ENCODE measurements around the gene TM4SF18. TPM values are rescaled to one million over a fixed set of nuclear protein-coding genes. Genes with fewer than 3 reads are reported as not detected.

The TM4SF18 gene
- total and polyA plus RNA-seq, 2 experiments from 2014 or later, result 1.6 to 2.0 TPM

GRCh38 chr3:149319750-149320149, 13.7 kb downstream of the TM4SF18 start (continued):
- no peak for TF ChIP-seq ZNF114 (CRISPR knock-in tag; IDR thresholded peaks at IDR 0.05)

- Histone ChIP-seq H3K79me2 (replicated peaks; ENCODE audit: insufficient read depth) (no peaks in the 10 kb centered on the region), H3K36me3 (ENCODE audit: insufficient read depth) (no peaks in the 10 kb centered on the region), H3K27ac (ENCODE audit: low read depth) (no peak overlapping the region), H2AFZ (peak overlapping the region; percentile 49; the same call in 1 of the 2 replicates), H3K9me2 (ENCODE audit: insufficient read depth) (peaks cover 2% of the 10 kb centered on the region; the same call in 1 of the 2 replicates), H3K27me3 (ENCODE audit: insufficient read depth) (no peaks in the 10 kb centered on the region), H3K4me1 (ENCODE audit: insufficient read depth) (no peaks in the 10 kb centered on the region), H3F3A (replicated peaks; ENCODE audit: low read depth) (no peaks in the 10 kb centered on the region), H3K4me3 (no peak overlapping the region), H4K20me1 (replicated peaks; ENCODE audit: insufficient read depth) (no peaks in the 10 kb centered on the region), H3K4me2 (no peak overlapping the region)
- ATAC-seq (no peak), DNase-seq (ENCODE audit: low spot score) (no peak)
- no peak overlapping the region for H3K4me3 Mint-ChIP-seq
- TF ChIP-seq POLR2AphosphoS5 (IDR thresholded peaks at IDR 0.05; ENCODE audit: low read depth), result no peak
- no peak for TF ChIP-seq ETS1 (IDR thresholded peaks at IDR 0.05)
- no peak for TF ChIP-seq CREB1 (CRISPR knock-in tag; IDR thresholded peaks at IDR 0.05; ENCODE audit: low read depth)
- no peak for TF ChIP-seq EZH2 (IDR thresholded peaks at IDR 0.05; ENCODE audit: low read depth, unreplicated experiment)
- TF ChIP-seq STAT1 (IDR thresholded peaks at IDR 0.05; ENCODE audit: unreplicated experiment), result no peak
- TF ChIP-seq JUNB (IDR thresholded peaks at IDR 0.05; ENCODE audit: unreplicated experiment), result no peak
- no peak for TF ChIP-seq ZNF462 (CRISPR knock-in tag; IDR thresholded peaks at IDR 0.05)
- no peak for TF ChIP-seq CTCF (conservative IDR thresholded peaks at IDR 0.05; ENCODE audit: low read depth in 2 of 2)
- TF ChIP-seq NANOG (IDR thresholded peaks at IDR 0.05; ENCODE audit: borderline replicate concordance), result no peak
- TF ChIP-seq ZNF114 (CRISPR knock-in tag; IDR thresholded peaks at IDR 0.05), result no peak
- peaks cover 6% of the 10 kb centered on the region; the same call in 2 of the 3 replicates for H3K4me1 Mint-ChIP-seq
- H3K36me3 Mint-ChIP-seq (ENCODE audit: low read depth), result no peaks in the 10 kb centered on the region
- no peaks in the 10 kb centered on the region for H3K9me3 Mint-ChIP-seq
- H3K27ac Mint-ChIP-seq, result no peak overlapping the region
- H3K27me3 Mint-ChIP-seq (ENCODE audit: insufficient read depth, low read depth, poor library complexity), result peaks cover 1% of the 10 kb centered on the region
These were observed 16.4 kb downstream of the TM4SF18 start for GRCh38 chr3:149317072-149317471.
